HepG2 (cell line): Measurements from ENCODE around the gene MSI2. TPM values are rescaled to one million over a fixed set of nuclear protein-coding genes. Genes with fewer than 3 reads are reported as not detected.

Experiments used
- ARHGAP35 ChIP-seq: sonication (generic); formaldehyde crosslinking; IDR thresholded peaks from 2 replicates; pipeline ENCODE4 v1.9.0; 2022; ENCODE audit warnings: mild to moderate bottlenecking, inconsistent platforms, moderate library complexity, missing genetic modification reagents, borderline replicate concordance
- BHLHE40 ChIP-seq: IDR thresholded peaks from 2 replicates; pipeline ENCODE4 v1.6.1; 2011; ENCODE audit warnings: low read length, improper control_type of control experiment
- CHCHD3 ChIP-seq: sonication (generic); formaldehyde crosslinking; IDR thresholded peaks from 2 replicates; pipeline ENCODE4 v1.8.0; 2022; ENCODE audit warnings: mild to moderate bottlenecking, missing genetic modification reagents, moderate library complexity
- EED ChIP-seq: sonication (generic); formaldehyde crosslinking; IDR thresholded peaks from 2 replicates; pipeline ENCODE4 v1.5.0; 2020; ENCODE audit warnings: mild to moderate bottlenecking, missing genetic modification reagents
- EP300 ChIP-seq, 3 experiments: sonication (generic) in 1 of 3; formaldehyde crosslinking in 1 of 3; IDR thresholded peaks; 2 replicates each; pipeline versions ENCODE4 v1.5.1 to v1.6.1; 2011 to 2020; ENCODE audit warnings: low read depth in 2 of 3, low read length in 2 of 3, borderline replicate concordance in 1 of 3, improper control_type of control experiment in 1 of 3, mild to moderate bottlenecking in 1 of 3, missing genetic modification reagents in 1 of 3, moderate library complexity in 1 of 3
- ETV6 ChIP-seq: sonication (generic); formaldehyde crosslinking; conservative IDR thresholded peaks from 2 replicates; pipeline ENCODE4 v1.4.0; 2020; ENCODE audit warnings: missing genetic modification reagents
- GZF1 ChIP-seq: sonication (generic); formaldehyde crosslinking; IDR thresholded peaks from 2 replicates; pipeline ENCODE4 v1.5.1; 2020; ENCODE audit warnings: mild to moderate bottlenecking, missing genetic modification reagents
- HOXA7 ChIP-seq: sonication (generic); formaldehyde crosslinking; IDR thresholded peaks from 2 replicates; pipeline ENCODE4 v1.8.1; 2022; ENCODE audit warnings: mild to moderate bottlenecking, missing genetic modification reagents, moderate library complexity
- MAFK ChIP-seq, 2 experiments: IDR thresholded peaks in 1 of 2; conservative IDR thresholded peaks in 1 of 2; 2 replicates each; pipeline ENCODE4 v1.6.1; 2011; ENCODE audit warnings: improper control_type of control experiment in 2 of 2, low read length in 2 of 2
- NR2C2 ChIP-seq: sonication (generic); formaldehyde crosslinking; IDR thresholded peaks from 2 replicates; pipeline ENCODE4 v1.4.0; 2020; ENCODE audit warnings: missing genetic modification reagents, mild to moderate bottlenecking, moderate library complexity, borderline replicate concordance
- POLR2G ChIP-seq: fragments of 200-400 bp; formaldehyde crosslinking; IDR thresholded peaks from 2 replicates; pipeline ENCODE4 v1.6.1; 2018; ENCODE audit warnings: mild to moderate bottlenecking, low read depth, low read length, moderate library complexity
- SETDB1 ChIP-seq: sonication (generic); formaldehyde crosslinking; IDR thresholded peaks from 2 replicates; pipeline ENCODE4 v1.5.1; 2020; ENCODE audit warnings: missing genetic modification reagents, mild to moderate bottlenecking, borderline replicate concordance
- SSRP1 ChIP-seq: IDR thresholded peaks from 2 replicates; pipeline ENCODE4 v1.6.1; 2016; ENCODE audit warnings: control low read depth
- TOE1 ChIP-seq: sonication (generic); formaldehyde crosslinking; IDR thresholded peaks from 2 replicates; pipeline ENCODE4 v1.4.0; 2020; ENCODE audit warnings: mild to moderate bottlenecking, missing genetic modification reagents
- ZNF460 ChIP-seq: sonication (generic); formaldehyde crosslinking; IDR thresholded peaks from 2 replicates; pipeline ENCODE4 v1.5.1; 2020; ENCODE audit warnings: missing genetic modification reagents, mild to moderate bottlenecking, borderline replicate concordance
- ZNF891 ChIP-seq: sonication (generic); formaldehyde crosslinking; IDR thresholded peaks from 2 replicates; pipeline ENCODE4 v1.5.0; 2020; ENCODE audit warnings: mild to moderate bottlenecking, missing genetic modification reagents
- ZSCAN30 ChIP-seq: sonication (generic); formaldehyde crosslinking; IDR thresholded peaks from 2 replicates; pipeline ENCODE4 v1.5.0; 2020; ENCODE audit warnings: mild to moderate bottlenecking, missing genetic modification reagents
- ZSCAN9 ChIP-seq: IDR thresholded peaks from 2 replicates; pipeline ENCODE4 v1.6.1; 2016; ENCODE audit warnings: borderline replicate concordance
- polyA plus RNA-seq, 8 experiments: library from polyadenylated mRNA; depleted of rRNA in 3 of 8; stranded (reverse) in 7 of 8; unstranded in 1 of 8; fragments of >200 nt; fragmentation: Illumina TruSeq in 4 of 8; extraction: Trizol in 4 of 8; gene quantifications; 2 replicates each; pipeline versions ENCODE4 v1.2.1 to v1.2.3, GENCODE V29; 2011 to 2016; ENCODE audit warnings: low read depth in 4 of 8, missing spikeins in 1 of 8, mixed read lengths in 1 of 8; ENCODE audit not compliant: insufficient read depth in 1 of 8
- total RNA-seq, 5 experiments: library from RNA; depleted of rRNA; stranded (reverse); fragments of >200 nt; fragmentation: Illumina TruSeq; extraction: Trizol; gene quantifications; 2 replicates each; pipeline ENCODE4 v1.2.3, GENCODE V29; 2016; ENCODE audit warnings: low read depth in 1 of 5
- TF ChIP-seq, protein P1 (sequence below): sonication (generic); formaldehyde crosslinking; IDR thresholded peaks from 2 replicates; pipeline ENCODE4 v1.4.0; 2020; ENCODE audit warnings: missing genetic modification reagents
- TF ChIP-seq, protein P2 (sequence below): sonication (generic); formaldehyde crosslinking; IDR thresholded peaks from 2 replicates; pipeline ENCODE4 v1.4.0; 2020; ENCODE audit warnings: missing genetic modification reagents, mild to moderate bottlenecking, borderline replicate concordance
- TF ChIP-seq, protein P3 (sequence below): sonication (generic); formaldehyde crosslinking; IDR thresholded peaks from 2 replicates; pipeline ENCODE4 v1.4.0; 2020; ENCODE audit warnings: mild to moderate bottlenecking, missing genetic modification reagents
- TF ChIP-seq, protein P4 (sequence below): IDR thresholded peaks from 2 replicates; pipeline ENCODE4 v1.6.1; 2016; ENCODE audit warnings: control low read depth

The MSI2 gene
- total and polyA plus RNA-seq, 2 of the 13 experiments (the other 11 are each of a cell fraction or from before 2014, with no cell fraction given), result 77.5 to 78.4 TPM

DNA sequence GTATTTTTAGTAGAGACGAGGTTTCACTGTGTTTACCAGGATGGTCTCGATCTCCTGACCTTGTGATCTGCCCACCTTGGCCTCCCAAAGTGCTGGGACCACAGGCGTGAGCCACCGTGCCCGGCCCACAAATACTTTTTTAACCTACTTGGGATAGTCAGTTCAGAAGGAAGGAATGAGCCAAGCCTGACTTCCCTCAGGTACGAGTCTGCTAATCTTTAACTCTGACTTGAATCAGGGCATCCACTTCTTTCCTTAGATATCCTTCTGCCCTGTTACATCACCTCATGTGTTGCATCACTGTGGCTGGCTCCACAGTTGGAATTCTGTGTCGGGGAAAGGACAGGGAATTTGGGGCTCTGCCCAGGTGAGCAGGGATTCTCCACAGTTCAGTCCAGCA is 120.8 kb downstream of the MSI2 start (continued):
- TF ChIP-seq, protein P1, sequence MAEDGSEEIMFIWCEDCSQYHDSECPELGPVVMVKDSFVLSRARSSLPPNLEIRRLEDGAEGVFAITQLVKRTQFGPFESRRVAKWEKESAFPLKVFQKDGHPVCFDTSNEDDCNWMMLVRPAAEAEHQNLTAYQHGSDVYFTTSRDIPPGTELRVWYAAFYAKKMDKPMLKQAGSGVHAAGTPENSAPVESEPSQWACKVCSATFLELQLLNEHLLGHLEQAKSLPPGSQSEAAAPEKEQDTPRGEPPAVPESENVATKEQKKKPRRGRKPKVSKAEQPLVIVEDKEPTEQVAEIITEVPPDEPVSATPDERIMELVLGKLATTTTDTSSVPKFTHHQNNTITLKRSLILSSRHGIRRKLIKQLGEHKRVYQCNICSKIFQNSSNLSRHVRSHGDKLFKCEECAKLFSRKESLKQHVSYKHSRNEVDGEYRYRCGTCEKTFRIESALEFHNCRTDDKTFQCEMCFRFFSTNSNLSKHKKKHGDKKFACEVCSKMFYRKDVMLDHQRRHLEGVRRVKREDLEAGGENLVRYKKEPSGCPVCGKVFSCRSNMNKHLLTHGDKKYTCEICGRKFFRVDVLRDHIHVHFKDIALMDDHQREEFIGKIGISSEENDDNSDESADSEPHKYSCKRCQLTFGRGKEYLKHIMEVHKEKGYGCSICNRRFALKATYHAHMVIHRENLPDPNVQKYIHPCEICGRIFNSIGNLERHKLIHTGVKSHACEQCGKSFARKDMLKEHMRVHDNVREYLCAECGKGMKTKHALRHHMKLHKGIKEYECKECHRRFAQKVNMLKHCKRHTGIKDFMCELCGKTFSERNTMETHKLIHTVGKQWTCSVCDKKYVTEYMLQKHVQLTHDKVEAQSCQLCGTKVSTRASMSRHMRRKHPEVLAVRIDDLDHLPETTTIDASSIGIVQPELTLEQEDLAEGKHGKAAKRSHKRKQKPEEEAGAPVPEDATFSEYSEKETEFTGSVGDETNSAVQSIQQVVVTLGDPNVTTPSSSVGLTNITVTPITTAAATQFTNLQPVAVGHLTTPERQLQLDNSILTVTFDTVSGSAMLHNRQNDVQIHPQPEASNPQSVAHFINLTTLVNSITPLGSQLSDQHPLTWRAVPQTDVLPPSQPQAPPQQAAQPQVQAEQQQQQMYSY, result no peak
- TF ChIP-seq GZF1 (CRISPR knock-in tag) (no peak), CHCHD3 (CRISPR knock-in tag) (no peak), ZSCAN9 (CRISPR knock-in tag) (peak; percentile 81; the same call in 1 of the 2 replicates), SETDB1 (CRISPR knock-in tag) (no peak), ZNF891 (CRISPR knock-in tag) (no peak; the same call in 1 of the 2 replicates), TOE1 (no peak), POLR2G (no peak), ARHGAP35 (CRISPR knock-in tag) (no peak), SSRP1 (CRISPR knock-in tag) (peak; percentile 93; the same call in 1 of the 2 replicates), EED (CRISPR knock-in tag) (no peak; the same call in 1 of the 2 replicates), NR2C2 (CRISPR knock-in tag) (no peak), BHLHE40 (no peak), ETV6 (CRISPR knock-in tag) (no peak), HOXA7 (CRISPR knock-in tag) (no peak), ZSCAN30 (no peak), ZNF460 (CRISPR knock-in tag) (peak; percentile 70; the same call in 1 of the 2 replicates), MAFK (conservative IDR thresholded peaks at IDR 0.05 in 1 of 2, IDR thresholded peaks at IDR 0.05 in 1 of 2; ENCODE audit: low read length in 2 of 2) (no peak), EP300 (IDR thresholded peaks at IDR 0.05; ENCODE audit: low read depth in 2 of 2, low read length in 2 of 2) (peak in 1 of 2 experiments; percentile 80; a peak in 3 of 4 replicates), EP300 (CRISPR knock-in tag; IDR thresholded peaks at IDR 0.05; ENCODE audit: borderline replicate concordance) (peak; percentile 76; the same call in 1 of the 2 replicates)
- TF ChIP-seq, protein P2, sequence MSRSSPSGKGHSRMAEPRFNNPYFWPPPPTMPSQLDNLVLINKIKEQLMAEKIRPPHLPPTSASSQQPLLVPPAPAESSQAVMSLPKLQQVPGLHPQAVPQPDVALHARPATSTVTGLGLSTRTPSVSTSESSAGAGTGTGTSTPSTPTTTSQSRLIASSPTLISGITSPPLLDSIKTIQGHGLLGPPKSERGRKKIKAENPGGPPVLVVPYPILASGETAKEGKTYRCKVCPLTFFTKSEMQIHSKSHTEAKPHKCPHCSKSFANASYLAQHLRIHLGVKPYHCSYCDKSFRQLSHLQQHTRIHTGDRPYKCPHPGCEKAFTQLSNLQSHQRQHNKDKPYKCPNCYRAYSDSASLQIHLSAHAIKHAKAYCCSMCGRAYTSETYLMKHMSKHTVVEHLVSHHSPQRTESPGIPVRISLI, result no peak; the same call in 1 of the 2 replicates
- TF ChIP-seq, protein P3, sequence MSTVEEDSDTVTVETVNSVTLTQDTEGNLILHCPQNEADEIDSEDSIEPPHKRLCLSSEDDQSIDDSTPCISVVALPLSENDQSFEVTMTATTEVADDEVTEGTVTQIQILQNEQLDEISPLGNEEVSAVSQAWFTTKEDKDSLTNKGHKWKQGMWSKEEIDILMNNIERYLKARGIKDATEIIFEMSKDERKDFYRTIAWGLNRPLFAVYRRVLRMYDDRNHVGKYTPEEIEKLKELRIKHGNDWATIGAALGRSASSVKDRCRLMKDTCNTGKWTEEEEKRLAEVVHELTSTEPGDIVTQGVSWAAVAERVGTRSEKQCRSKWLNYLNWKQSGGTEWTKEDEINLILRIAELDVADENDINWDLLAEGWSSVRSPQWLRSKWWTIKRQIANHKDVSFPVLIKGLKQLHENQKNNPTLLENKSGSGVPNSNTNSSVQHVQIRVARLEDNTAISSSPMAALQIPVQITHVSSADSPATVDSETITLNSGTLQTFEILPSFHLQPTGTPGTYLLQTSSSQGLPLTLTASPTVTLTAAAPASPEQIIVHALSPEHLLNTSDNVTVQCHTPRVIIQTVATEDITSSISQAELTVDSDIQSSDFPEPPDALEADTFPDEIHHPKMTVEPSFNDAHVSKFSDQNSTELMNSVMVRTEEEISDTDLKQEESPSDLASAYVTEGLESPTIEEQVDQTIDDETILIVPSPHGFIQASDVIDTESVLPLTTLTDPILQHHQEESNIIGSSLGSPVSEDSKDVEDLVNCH (CRISPR knock-in tag), result no peak
- TF ChIP-seq, protein P4, sequence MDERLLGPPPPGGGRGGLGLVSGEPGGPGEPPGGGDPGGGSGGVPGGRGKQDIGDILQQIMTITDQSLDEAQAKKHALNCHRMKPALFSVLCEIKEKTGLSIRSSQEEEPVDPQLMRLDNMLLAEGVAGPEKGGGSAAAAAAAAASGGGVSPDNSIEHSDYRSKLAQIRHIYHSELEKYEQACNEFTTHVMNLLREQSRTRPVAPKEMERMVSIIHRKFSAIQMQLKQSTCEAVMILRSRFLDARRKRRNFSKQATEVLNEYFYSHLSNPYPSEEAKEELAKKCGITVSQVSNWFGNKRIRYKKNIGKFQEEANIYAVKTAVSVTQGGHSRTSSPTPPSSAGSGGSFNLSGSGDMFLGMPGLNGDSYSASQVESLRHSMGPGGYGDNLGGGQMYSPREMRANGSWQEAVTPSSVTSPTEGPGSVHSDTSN (CRISPR knock-in tag), result no peak
